ENCODE measurements around the gene TEAD4. TPM values are rescaled to one million over a fixed set of nuclear protein-coding genes. Genes with fewer than 3 reads are reported as not detected.
A peak's percentile ranks its signal among the peaks of the same experiment; 100 is the strongest.
"Not testable (repeated sequence)": the region's sequence is repeated elsewhere in the genome, so short reads cannot be mapped to it uniquely, and the experiment has no call there.

The TEAD4 gene
- polyA plus RNA-seq, 4 donors, result 16.9 to 23.7 (median 18.7) TPM

- DNase-seq (ENCODE audit: low read depth in 4 of 4, low spot score in 3 of 4), result no peak
These were observed 86.3 kb downstream of the TEAD4 start for GRCh38 chr12:3045494-3045893.

GRCh38 chr12:3045989-3046388 is 86.8 kb downstream of the TEAD4 start:
- no peak for DNase-seq (ENCODE audit: low read depth in 4 of 4, low spot score in 3 of 4)

GRCh38 chr12:3046441-3047200 is 87.4 kb downstream of the TEAD4 start:
- DNase-seq (ENCODE audit: low read depth in 4 of 4, low spot score in 3 of 4), result no peak

- no peak for DNase-seq (ENCODE audit: low read depth in 4 of 4, low spot score in 3 of 4)
These were observed 88.8 kb downstream of the TEAD4 start for GRCh38 chr12:3047961-3048360.

GRCh38 chr12:3048540-3048939 is 89.3 kb downstream of the TEAD4 start:
- DNase-seq (ENCODE audit: low read depth in 4 of 4, low spot score in 3 of 4), result no peak

GRCh38 chr12:3049176-3049575 is 90.0 kb downstream of the TEAD4 start:
- no peak for DNase-seq (ENCODE audit: low read depth in 4 of 4, low spot score in 3 of 4)

- no peak for DNase-seq (ENCODE audit: low read depth in 4 of 4, low spot score in 3 of 4)
These were observed 90.5 kb downstream of the TEAD4 start for GRCh38 chr12:3049611-3050249.

GRCh38 chr12:3054374-3054773 is 95.2 kb downstream of the TEAD4 start:
- DNase-seq (ENCODE audit: low read depth in 4 of 4, low spot score in 3 of 4), result no peak

GRCh38 chr12:3055026-3055703 is 96.0 kb downstream of the TEAD4 start:
- no peak for DNase-seq (ENCODE audit: low read depth in 4 of 4, low spot score in 3 of 4)

GRCh38 chr12:3055704-3056467 is 96.7 kb downstream of the TEAD4 start:
- no peak for DNase-seq (ENCODE audit: low read depth in 4 of 4, low spot score in 3 of 4)

GRCh38 chr12:3061059-3061458 is 101.9 kb downstream of the TEAD4 start:
- no peak for DNase-seq (ENCODE audit: low read depth in 4 of 4, low spot score in 3 of 4)

- DNase-seq (ENCODE audit: low read depth in 4 of 4, low spot score in 3 of 4), result no peak
These were observed 102.5 kb downstream of the TEAD4 start for GRCh38 chr12:3061501-3062215.

GRCh38 chr12:3065300-3065699 is 106.1 kb downstream of the TEAD4 start:
- no peak for DNase-seq (ENCODE audit: low read depth in 4 of 4, low spot score in 3 of 4)

- DNase-seq (ENCODE audit: low read depth in 4 of 4, low spot score in 3 of 4), result not testable (repeated sequence)
These were observed 106.6 kb downstream of the TEAD4 start for GRCh38 chr12:3065846-3066245.

GRCh38 chr12:3069714-3070113 is 110.5 kb downstream of the TEAD4 start:
- no peak for DNase-seq (ENCODE audit: low read depth in 4 of 4, low spot score in 3 of 4)

GRCh38 chr12:3071107-3071506 is 111.9 kb downstream of the TEAD4 start:
- no peak for DNase-seq (ENCODE audit: low read depth in 4 of 4, low spot score in 3 of 4)

GRCh38 chr12:3071710-3072109 is 112.5 kb downstream of the TEAD4 start:
- no peak for DNase-seq (ENCODE audit: low read depth in 4 of 4, low spot score in 3 of 4)

- peak; percentile 80 to 84 (median 82) for DNase-seq (ENCODE audit: low read depth in 4 of 4, low spot score in 3 of 4)
These were observed 114.4 kb downstream of the TEAD4 start for GRCh38 chr12:3073438-3074250.

GRCh38 chr12:3075315-3075714 is 116.1 kb downstream of the TEAD4 start:
- DNase-seq (ENCODE audit: low read depth in 4 of 4, low spot score in 3 of 4), result no peak
